Hippocampal formation (tissue), 2 donors: ENCODE data around the gene METAP1D.

ENCODE experiments used
- DNase-seq, 2 donors: peaks; one replicate each; lab custom pipeline; 2025; lab: John Stamatoyannopoulos, UW

Gene METAP1D

DNA sequence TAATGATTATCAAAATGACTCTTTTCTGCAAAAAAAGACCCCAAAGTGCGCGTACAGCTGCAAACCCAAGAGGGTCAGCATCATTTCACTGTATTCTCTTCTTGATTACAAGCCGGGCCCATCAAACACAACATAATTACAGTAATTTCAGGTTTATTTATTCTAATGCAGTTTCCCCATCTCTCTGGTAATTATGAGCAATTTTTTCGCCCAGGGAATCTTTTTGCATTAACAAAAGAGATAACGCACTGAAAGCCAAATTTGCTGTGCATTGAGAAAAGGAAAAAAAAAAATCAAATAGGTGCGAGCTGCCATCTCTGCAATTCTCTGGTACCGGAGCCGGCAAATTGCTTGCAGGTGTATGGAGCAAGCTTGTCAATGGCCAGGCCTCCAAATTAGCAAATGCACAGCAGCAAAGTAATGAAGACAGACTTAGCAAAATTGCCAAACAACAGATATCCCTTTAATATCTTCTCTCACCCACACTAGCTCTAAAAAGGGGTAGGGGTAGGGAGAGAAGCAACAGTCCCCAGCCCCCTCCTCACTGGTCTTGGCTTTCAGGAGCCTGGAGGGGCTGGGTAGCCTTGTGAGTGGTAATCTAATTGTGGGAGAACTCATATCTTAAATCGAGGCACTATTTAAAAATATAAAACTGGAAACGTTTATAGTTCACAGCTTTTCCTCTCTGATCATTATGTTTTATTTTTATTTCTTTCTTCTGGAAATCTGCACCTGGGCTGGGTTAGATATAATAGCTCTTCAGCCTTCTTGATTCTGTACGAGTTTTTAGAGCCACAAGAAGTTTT is 92.2 kb downstream of the METAP1D start:
- DNase-seq = no peak

GRCh38 chr2:172092716-172093415 is 93.1 kb downstream of the METAP1D start:
- DNase-seq = no peak

GRCh38 chr2:172093416-172094293 is 93.9 kb downstream of the METAP1D start:
- no peak for DNase-seq

- DNase-seq = no peak
Measured at GRCh38 chr2:172094294-172095145, 94.8 kb downstream of the METAP1D start.

DNA sequence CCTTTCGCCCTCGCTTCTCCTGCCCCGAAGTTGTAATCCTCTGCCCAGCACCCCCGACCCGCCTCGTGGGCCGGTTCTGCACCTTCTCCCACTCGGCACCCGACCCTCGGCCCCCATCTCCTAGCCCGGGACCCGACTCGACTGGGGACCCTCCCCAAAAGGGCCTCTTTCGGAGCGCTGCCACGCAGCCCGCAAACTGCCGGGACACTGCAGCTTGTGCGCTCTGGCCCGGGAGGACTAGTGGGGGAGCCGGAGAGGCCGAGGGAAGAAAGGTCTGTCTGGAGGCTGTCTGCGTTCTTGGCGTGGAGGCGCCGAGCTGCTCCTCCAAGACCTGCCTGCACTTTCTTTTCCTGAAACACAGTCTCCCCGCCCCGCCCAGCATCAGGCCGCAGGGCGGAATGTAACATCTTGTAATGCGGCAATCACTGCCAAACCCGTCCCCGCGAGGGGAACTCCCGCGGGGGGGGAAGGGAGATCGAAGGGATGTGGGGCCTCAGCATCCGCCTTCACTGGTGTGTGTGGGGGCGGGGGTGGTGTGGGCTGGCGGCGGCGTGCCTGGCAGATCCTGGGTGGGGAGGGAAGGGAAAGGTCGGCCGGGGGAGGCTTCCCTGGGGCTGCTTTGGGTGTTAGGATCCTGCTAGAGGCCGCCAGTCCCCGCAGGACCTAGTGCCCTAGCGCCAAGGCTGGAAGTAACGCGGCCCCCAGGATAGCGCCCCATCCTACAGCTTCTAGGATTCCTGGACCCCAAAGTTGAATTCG is 95.6 kb downstream of the METAP1D start:
- no peak for DNase-seq

DNA sequence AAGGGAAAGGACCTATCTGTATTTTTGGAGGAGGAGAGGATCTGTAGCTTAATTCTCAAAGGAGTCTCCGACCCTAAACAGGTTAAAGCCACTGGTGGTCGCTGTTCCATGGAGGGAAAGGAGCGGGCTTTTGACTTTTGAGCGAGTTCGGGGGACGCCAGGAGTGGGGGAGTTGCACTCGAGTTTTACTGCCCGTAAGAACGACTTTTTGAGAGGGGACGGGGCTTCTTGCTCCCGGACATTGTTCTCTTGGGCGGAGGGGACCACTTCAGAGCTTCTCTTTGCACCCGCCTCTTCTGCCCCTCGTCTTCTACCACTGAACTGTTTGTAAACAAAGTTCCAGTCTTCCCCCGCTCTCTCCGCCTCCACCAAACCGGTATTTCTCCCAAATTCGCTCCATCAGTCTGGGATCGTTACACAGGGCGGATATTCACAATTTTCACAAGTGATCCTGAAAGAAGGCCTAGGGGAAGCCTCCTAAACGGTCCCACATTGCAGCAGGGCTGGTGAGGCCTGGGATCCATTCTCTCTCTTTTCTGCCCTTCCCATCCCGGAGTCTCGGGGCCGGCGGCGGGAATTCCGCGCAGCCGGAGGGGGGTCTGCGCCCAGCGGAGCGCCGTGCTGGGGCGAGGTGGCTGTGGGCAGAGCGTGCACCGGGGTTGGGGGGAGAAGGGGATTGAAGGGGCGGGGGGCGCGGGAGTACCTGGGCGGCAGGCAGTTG is 96.3 kb downstream of the METAP1D start:
- no peak for DNase-seq

- DNase-seq = no peak
Measured at GRCh38 chr2:172096626-172097547, 97.1 kb downstream of the METAP1D start.

- DNase-seq = no peak
Measured at GRCh38 chr2:172097557-172098131, 97.9 kb downstream of the METAP1D start.

- no peak for DNase-seq
Measured at GRCh38 chr2:172098287-172098649, 98.5 kb downstream of the METAP1D start.

DNA sequence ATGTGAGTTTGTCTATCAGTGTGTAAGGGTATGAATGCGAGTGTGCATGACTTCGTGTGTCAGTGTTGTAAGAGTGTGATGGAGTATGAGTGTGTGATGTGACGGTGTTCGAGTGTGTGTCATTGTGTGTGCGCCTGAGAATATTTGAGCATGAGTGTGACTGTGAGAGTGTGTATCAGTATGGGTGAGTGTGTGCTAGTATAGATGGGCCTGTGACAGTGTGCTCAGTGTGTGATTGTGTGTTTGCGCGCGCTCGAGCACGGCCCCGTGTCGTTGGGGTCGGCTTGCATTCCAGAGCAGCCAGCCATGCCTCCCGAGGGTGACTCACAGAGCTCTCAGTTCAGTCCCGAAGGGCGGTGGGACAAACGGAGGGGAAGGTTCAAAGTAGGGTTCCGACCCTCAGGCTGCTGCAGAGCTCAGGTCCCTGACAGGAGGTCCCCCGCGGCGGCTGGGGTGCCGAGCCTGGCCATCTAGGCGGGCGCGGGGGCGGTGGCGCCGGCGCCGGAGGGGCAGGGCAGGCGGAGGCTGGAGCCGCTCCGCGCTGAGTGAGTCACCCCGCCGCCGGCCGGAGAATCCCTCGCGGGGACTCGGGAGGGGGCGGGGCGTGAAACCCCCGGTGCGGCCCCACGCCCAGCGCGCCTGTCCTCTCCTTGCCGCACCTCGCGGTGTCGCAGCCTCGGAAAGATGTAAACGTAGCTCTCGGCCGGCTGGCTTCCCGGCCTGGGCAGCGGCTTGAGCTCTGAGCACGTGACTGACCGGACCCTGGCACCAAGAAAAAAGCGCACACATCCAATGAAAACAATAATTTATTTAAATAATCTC is 99.1 kb downstream of the METAP1D start:
- no peak for DNase-seq

GRCh38 chr2:172099472-172100079 is 99.8 kb downstream of the METAP1D start:
- DNase-seq = no peak

- DNase-seq = no peak
Measured at GRCh38 chr2:172100080-172100934, 100.6 kb downstream of the METAP1D start.

GRCh38 chr2:172100935-172101820 is 101.4 kb downstream of the METAP1D start:
- DNase-seq = no peak

GRCh38 chr2:172101821-172102390 is 102.2 kb downstream of the METAP1D start:
- DNase-seq = no peak
